HG02623 (cell line): ENCODE results near the gene ORM2.
"Not testable (repeated sequence)": the region's sequence is repeated elsewhere in the genome, so short reads cannot be mapped to it uniquely, and the experiment has no call there.

Experiments used
- ATAC-seq: cut with Tn5 transposase; IDR thresholded peaks from one replicate; pipeline ENCODE4 v1.9.1; 2021; ENCODE audit warnings: moderate library complexity; ENCODE audit not compliant: unreplicated experiment

ORM2 gene

GRCh38 chr9:114313186-114313585, 16.5 kb upstream of the ORM2 start:
- ATAC-seq, result no peak

- no peak for ATAC-seq
Observed at GRCh38 chr9:114314256-114314867, 15.3 kb upstream of the ORM2 start.

DNA sequence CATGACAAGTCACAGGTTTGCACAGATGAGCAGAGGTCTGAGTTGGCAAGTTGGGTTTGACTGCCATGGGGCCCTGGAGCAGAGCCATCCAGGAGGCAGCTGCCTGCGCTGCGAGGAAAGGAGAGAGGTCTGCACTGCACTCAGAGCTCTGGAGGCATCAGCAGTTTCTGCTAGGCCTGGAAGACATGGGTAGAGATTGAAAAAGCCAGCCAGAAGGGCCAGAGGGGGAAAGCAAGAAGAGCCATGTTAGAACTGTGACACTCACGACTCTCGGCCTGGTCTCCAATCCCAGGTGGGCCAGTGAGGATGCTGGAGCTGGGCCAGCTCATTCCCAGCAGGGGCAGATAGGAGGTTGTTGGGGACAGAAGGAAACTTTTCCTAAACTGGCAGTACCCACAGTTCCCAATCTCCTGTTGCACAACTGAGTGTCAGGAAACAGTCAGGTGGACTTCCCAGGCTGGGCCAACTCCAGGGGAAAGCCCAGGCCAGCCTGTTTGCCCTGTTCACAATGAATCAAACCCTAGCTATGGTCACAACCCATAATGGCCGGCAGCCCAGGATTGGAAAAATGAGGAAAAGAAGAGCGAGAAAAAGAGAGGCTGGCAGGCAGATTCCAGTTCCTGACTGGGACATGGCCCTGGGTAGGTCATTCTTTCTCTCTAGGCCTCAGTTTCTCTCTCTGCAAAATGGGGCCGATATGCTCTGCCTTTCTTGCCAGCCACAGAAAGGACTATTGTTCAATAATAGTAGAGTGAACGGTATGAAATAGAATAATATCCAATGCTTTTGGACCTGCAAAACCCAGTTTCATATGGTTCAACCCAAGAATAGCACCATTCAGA, 14.6 kb upstream of the ORM2 start:
- no peak for ATAC-seq

DNA sequence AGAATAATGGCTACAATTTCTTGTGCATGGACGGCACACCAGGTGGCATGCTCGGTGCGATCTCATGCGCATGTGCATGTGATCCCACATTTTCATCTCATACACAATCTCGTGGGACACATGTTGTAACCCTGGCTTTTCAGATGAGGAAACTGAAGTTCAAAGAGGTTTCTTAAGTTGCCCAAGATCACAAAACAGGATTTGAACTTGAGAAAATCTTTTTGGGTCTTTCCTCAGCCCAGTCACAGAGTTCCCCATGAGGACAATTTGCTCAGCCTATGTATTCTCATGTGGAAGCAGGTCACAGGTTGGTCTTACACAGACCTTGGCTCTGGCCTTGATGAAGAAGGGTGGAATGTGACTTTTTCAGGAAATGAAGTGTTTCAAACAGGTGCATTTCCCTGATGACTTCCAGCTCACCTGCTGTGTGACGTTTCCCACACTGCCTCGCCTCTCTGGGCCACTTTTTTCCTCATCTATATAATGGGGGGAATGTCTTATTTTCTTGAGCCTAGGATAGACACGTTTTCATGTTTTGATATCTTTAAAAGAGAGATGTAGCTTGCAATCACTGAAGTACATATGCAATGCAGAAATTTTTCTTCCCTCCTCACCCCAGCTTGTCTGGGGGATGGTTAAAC, 13.8 kb upstream of the ORM2 start:
- no peak for ATAC-seq

DNA sequence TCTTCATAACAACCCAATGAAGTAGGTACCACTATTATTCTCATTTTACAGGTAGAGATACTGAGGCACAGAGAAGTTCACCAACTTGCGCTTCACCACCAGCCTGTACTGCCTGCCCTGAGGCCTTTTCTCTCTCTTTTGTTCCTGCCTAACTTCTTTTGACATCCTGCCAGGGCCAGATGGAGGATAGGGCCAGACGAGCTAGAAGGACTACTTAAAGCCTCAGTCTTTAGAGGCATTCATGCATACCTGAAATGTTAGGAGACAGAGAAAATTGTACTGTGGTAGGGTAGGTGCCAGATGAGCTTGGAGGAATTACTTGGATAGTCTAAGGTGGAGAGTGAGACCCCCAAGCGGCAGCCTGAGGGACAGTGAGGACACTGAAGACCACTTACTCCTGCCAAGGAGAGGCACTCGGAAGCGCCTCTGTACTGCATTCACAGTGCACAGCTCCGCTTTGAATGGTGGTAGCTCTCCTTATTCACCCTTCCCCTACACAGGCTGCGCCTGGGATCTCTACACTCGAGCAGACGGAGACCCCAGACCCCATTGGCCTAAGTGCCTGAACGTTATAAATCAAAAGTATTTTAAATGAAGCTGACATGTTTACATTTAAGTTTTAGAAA, 13.0 kb upstream of the ORM2 start:
- no peak for ATAC-seq

- ATAC-seq, result no peak
Observed at GRCh38 chr9:114317665-114318357, 11.9 kb upstream of the ORM2 start.

DNA sequence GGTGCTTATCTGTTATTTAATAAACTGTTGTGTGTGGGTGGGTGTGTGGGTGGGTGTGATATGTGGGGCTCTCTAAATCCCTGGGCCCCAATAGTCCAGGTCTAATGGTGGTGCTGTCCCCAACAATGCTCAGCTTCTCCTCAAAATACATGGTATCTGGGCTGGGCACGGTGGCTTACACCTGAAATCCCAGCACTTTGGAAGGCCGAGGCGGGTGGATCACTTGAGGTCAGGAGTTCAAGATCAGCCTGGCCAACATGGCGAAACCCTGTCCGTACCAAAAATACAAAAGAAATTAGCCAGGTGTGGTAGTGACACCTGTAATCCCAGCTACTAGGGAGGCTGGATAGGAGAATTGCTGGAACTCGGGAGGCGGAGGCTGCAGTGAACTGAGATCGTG, 11.3 kb upstream of the ORM2 start:
- no peak for ATAC-seq

DNA sequence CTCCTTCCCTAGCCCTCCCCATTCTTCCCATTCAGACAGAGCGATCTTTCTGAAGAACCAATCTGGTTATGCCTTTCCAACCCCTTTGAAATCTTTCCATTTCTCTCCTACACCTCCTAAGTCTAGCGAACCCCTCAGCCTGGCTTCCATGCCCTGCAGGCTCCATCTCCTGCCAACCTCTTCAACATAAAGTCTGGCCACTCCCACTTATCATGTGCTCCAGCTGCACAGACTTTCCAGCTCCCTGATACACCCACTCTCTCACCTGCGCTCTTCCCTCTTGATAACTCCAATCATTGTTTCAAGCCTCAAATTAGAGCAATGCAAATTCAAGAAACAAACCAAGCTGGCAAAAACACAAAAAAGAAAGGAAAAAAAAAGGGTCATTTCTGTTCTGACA, 10.5 kb upstream of the ORM2 start:
- ATAC-seq, result no peak

DNA sequence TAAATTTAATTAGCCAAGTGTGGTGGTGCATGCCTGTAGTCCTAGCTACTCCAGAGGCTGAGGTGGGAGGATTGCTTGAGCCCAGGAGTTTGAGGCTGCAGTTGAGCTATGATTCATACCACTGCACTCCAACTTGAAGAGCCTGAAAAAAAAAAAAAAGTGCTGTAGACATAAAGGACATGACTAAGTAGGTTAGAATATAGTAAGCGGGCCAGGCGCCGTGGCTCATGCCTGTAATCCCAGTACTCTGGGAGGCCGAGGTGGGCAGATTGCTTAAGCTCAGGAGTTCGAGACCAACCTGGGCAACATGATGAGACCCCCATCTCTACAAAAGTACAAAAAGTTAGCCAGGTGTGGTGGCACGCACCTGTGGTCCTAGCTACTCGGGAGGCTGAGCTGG, 9.0 kb upstream of the ORM2 start:
- not testable (repeated sequence) for ATAC-seq

DNA sequence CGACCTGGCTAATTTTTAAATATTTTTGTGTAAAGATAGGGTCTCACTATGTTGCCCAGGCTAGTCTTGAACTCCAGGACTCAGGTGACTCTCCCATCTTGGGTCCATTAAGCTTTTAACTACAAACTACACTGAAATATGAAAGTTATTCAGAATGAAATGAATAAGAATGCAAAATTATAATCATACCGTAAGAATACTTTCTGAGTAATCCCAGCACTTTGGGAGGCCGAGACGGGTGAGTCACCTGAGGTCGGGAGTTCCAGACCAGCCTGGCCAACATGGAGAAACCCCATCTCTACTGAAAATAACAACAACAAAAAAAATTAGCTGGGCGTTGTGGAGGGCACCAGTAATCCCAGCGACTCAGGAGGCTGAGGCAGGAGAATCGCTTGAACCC, 7.9 kb upstream of the ORM2 start:
- ATAC-seq, result no peak

DNA sequence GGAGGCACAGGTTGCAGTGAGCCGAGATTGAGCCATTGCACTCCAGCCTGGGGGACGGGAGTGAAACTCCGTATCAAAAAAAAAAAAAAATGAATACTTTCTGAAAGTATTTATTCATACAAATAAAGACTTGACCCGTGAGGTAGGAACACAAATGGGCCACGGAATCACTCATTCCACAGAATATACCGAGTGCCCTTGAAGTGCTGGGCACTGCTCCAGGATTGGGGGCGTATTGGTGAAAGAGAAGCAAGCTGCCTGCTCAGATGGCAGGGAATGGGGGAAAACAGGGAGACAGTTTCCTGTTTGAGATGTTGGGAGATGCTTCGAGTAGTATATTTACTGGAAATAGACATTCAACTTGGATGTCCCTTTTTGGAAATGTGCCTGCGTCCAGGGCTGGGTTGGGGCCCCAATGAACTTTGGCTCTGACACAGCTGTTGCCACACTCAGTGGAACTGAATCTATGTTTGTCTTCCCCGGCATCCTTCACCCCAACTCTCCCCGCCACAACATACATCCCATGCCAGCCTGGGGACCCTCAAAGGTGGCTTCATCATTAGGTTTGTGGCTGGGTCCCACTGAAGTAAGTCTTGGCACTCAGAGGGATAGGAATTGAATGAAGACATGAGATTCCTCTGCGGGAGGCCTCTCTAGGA, 7.4 kb upstream of the ORM2 start:
- ATAC-seq, result not testable (repeated sequence)

DNA sequence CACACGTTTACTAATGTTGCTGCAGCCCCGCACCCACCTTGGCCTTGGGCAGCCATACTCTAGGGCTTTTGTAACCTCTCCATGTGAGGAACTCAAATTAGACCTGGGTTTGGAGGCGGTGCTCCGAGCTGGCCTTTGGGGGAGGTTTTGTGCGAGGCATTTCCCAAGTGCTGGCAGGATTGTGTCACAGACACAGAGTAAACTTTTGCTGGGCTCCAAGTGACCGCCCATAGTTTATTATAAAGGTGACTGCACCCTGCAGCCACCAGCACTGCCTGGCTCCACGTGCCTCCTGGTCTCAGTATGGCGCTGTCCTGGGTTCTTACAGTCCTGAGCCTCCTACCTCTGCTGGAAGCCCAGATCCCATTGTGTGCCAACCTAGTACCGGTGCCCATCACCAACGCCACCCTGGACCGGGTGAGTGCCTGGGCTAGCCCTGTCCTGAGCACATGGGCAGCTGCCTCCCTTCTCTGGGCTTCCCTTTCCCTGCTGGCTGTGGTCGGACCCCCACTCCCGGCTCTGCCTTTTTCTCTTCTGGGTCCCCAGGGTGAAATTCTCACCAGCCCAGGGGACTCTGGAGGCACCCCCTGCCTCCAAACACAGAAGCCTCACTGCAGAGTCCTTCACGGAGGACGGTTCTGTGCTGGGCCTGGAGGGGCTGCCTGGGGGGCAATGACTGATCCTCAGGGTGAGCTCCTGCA, 6.7 kb upstream of the ORM2 start, which contains the start of gene ORM1:
ORM1 (plus strand) TSS at position 268 of the 701 bp plus-strand sequence; CDS start at position 304, 36 bp downstream.
- not testable (repeated sequence) for ATAC-seq

DNA sequence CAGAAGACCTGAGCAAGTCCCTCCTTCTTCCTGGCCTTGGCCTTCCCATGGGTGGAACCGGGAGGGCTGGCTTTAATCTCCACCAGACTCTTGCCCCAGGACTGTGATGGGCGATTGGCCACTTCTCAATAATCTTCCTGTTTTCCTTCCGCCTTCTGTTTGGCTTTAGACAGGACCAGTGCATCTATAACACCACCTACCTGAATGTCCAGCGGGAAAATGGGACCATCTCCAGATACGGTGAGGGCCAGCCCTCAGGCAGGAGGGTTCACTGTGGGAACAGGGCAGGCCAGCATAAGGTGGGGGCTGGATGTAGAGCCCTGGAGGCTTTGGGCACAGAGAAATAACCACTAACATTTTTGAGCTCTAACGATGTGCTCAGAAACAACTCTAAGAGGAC, 5.8 kb upstream of the ORM2 start:
- ATAC-seq, result not testable (repeated sequence)

DNA sequence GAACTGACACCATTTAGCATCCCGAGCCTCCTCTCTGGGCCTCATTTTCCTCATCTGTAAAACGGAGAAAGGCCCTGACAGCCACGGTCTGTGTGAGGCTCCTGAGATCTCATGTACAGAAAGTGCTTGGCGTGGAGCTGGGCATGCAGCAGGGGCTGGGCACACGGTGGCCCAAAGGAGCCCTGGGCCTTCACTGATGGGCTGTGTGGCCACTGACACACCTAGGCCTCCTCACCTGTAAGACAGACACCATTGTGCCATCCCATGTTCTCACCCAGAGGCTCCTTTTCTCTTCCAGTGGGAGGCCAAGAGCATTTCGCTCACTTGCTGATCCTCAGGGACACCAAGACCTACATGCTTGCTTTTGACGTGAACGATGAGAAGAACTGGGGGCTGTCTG, 5.2 kb upstream of the ORM2 start:
- no peak for ATAC-seq

DNA sequence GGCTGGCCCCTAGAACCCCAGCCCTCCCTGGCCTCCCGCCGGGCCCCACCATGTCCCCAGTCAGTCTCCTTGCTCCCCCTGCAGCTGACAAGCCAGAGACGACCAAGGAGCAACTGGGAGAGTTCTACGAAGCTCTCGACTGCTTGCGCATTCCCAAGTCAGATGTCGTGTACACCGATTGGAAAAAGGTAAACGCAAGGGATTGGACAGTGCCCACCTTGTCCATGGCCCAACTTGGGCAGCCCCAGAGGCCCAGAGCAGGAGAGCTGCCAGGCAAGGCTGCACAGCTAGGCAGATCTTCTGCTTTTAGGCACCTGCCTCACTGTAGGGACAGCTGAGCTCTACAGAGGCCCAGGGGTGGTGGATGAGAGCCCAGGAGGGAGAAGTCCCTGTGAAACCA, 4.7 kb upstream of the ORM2 start:
- not testable (repeated sequence) for ATAC-seq

DNA sequence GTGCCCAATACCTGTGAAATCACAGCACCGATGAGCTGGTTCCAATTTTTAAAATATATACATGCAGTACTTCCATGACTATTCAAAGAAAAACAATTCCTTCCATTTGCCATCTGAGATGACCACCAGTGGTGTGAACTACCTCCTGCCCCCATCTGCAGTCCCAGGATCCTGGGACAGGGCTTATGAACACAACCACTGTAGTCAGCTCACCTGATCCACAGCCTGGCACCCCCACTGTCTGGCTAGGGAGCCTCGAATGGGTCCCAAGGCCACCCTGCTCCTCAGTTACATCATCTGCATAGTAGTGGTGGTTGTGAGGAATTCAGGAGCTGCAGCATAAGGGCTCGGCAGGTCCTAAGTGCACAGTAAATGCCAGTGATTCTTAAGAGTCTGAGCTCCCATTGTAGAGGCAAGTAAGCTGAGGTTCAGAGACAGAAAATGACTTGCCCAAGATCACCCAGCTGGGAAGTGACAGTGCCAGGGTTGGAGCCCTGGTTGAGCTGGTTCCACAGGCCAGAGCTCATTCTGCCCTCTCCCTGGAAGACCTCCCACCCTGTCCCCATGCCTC, 3.9 kb upstream of the ORM2 start:
- ATAC-seq, result not testable (repeated sequence)

DNA sequence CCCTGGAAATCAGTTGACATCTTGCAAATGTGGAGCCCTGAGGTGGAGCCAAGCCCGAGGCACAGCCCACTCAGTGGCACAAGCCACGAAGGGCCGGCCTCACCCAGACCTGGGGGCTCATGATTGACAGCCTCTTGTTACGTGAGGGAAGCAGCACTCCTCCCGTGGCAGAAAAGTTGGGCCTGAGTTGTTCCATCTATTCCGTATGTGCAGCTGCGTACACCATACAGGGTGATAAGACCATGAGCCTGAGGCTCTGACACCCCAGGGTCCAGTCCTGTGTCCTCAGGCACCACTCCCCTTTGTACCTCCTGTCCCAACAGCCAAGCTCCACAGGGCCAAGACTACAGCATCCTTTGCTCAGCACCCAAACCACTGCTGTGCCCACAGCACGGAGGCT, 1.9 kb upstream of the ORM2 start:
- ATAC-seq, result no peak

DNA sequence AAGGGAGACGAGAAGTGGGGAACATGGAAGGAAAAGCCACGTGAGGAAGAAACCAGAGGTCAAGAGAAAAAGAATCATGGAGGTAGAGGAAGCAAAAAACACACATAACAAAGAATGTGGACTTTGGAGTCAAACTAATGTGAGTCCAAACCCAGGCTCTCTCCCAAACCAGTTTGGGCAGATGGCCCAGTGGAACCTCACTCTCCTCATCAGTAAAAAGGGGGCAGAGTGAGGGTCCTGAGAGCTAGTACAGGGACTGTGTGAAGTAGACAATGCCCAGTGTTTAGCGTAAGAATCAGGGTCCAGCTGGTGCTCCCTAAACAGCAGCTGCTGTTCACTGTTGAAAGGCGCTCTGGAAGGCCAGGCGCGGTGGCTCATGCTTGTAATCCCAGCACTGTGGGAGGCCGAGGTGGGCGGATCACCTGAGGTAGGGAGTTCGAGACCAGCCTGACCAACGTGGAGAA, 1.3 kb upstream of the ORM2 start:
- ATAC-seq, result not testable (repeated sequence)

DNA sequence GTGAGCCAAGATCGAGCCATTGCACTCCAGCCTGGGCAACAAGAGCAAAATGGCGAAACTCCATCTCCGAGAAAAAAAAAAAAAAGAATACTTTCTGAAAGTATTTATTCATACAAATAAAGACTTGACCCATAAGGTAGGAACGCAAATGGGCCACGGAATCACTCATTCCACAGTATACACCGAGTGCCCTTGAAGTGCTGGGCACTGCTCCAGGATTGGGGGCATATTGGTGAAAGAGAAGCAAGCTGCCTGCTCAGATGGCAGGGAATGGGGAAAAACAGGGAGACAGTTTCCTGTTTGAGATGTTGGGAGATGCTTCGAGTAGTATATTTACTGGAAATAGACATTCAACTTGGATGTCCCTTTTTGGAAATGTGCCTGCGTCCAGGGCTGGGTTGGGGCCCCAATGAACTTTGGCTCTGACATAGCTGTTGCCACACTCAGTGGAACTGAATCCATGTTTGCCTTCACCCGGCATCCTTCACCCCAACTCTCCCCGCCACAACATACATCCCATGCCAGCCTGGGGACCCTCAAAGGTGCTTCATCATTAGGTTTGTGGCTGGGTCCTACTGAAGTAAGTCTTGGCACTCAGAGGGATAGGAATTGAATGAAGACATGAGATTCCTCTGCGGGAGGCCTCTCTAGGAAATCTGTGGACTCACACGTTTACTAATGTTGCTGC, 588 bp upstream of the ORM2 start:
- ATAC-seq, result not testable (repeated sequence)
